A549 (cell line): ENCODE measurements around the gene FOLR1.
"Not testable (repeated sequence)": the region's sequence is repeated elsewhere in the genome, so short reads cannot be mapped to it uniquely, and the experiment has no call there.

Source experiments
- CHD2 ChIP-seq: fragments of 150-350 bp; IDR thresholded peaks from 2 replicates; pipeline ENCODE4 v1.6.1; 2014; ENCODE audit warnings: low read length; ENCODE audit not compliant: partially characterized antibody
- CTCF ChIP-seq: fragments of >200 bp; sonication (Bioruptor Twin); formaldehyde crosslinking; IDR thresholded peaks from 3 replicates; pipeline ENCODE4 v1.5.1; 2016
- NPAS2 ChIP-seq: fragments of 250-450 bp; sonication (Bioruptor Pico); IDR thresholded peaks from 2 replicates; pipeline ENCODE4 v1.8.0; 2022; ENCODE audit warnings: mild to moderate bottlenecking, moderate library complexity, borderline replicate concordance
- POLR2AphosphoS2 ChIP-seq: conservative IDR thresholded peaks from 2 replicates; pipeline ENCODE4 v1.6.1; 2012; ENCODE audit warnings: low read length, improper control_type of control experiment, inconsistent platforms

- not testable (repeated sequence) for TF ChIP-seq NPAS2 (CRISPR knock-in tag); CHD2; POLR2AphosphoS2; CTCF
These were observed 9.5 kb downstream of the FOLR1 start for GRCh38 chr11:72201445-72201844.
